ENCODE results near the gene SLC35A3. TPM values are rescaled to one million over a fixed set of nuclear protein-coding genes. Genes with fewer than 3 reads are reported as not detected.

SLC35A3 gene
- total RNA-seq, 1 donor from 2014 or later, result 38.9 TPM

DNA sequence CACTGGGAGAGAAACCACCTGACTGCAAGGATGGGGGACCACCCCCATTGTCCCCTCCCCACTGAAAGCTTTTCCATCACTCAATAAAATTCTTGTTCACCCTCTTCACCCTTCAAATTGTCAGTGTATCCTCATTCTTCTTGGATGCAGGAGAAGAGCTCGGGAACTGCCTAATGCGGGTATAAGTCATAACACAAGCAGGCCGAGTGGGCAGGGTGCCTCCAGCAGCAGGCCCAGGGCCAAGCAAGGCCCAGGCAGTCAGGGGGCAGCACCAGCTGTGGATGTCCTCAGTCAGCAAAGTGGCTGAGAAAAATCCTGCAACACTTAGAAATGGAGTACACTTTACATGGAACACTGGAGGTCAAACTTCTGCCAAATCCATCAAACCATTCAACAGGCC lies 33.7 kb upstream of the SLC35A3 start:
- Mint-ChIP-seq H3K4me3 (no peak overlapping the region), H3K4me1 (no peaks in the 10 kb centered on the region), H3K27ac (no peak overlapping the region), H3K9me3 (no peaks in the 10 kb centered on the region), H3K27me3 (ENCODE audit: insufficient read depth, low read depth) (peaks cover 4% of the 10 kb centered on the region), H3K36me3 (no peaks in the 10 kb centered on the region)
- H2AFZ ChIP-seq (replicated peaks), result no peak overlapping the region
- H3K9ac ChIP-seq, result no peak overlapping the region
- H3K9me3 ChIP-seq (ENCODE audit: low read depth), result no peaks in the 10 kb centered on the region
- no peaks in the 10 kb centered on the region for H4K20me1 ChIP-seq (ENCODE audit: low read depth)
- H3K4me1 ChIP-seq, result peaks cover 21% of the 10 kb centered on the region
- no peaks in the 10 kb centered on the region for H3K79me2 ChIP-seq (ENCODE audit: low read depth)
- no peaks in the 10 kb centered on the region for H3K27me3 ChIP-seq
- no peak overlapping the region for H3K4me2 ChIP-seq
- no peak for TF ChIP-seq EZH2 (IDR thresholded peaks at IDR 0.05)
- TF ChIP-seq CTCF (IDR thresholded peaks at IDR 0.05), result no peak
- no peak for TF ChIP-seq EZH2phosphoT487 (IDR thresholded peaks at IDR 0.05)
- peaks cover 9% of the 10 kb centered on the region for H3F3A ChIP-seq (ENCODE audit: low read depth)
- DNase-seq (ENCODE audit: low spot score), result no peak
- no peaks in the 10 kb centered on the region for H3K36me3 ChIP-seq
- no peak overlapping the region for H3K4me3 ChIP-seq
- no peak overlapping the region for H3K27ac ChIP-seq

- no peak overlapping the region for H3K27ac Mint-ChIP-seq
- H3K79me2 ChIP-seq (ENCODE audit: low read depth), result no peaks in the 10 kb centered on the region
- no peaks in the 10 kb centered on the region for H3K36me3 Mint-ChIP-seq
- no peak for TF ChIP-seq EZH2 (IDR thresholded peaks at IDR 0.05)
- no peak for TF ChIP-seq EZH2phosphoT487 (IDR thresholded peaks at IDR 0.05)
- TF ChIP-seq CTCF (IDR thresholded peaks at IDR 0.05), result no peak
- H3K4me3 ChIP-seq, result no peak overlapping the region
- H2AFZ ChIP-seq (replicated peaks), result no peak overlapping the region
- H3K27me3 ChIP-seq, result no peaks in the 10 kb centered on the region
- no peaks in the 10 kb centered on the region for H3K9me3 Mint-ChIP-seq
- no peaks in the 10 kb centered on the region for H3F3A ChIP-seq (ENCODE audit: low read depth)
- no peak overlapping the region for H3K4me3 Mint-ChIP-seq
- no peak overlapping the region for H3K27ac ChIP-seq
- H3K9ac ChIP-seq, result no peak overlapping the region
- no peak overlapping the region for H3K4me2 ChIP-seq
- no peaks in the 10 kb centered on the region for H4K20me1 ChIP-seq (ENCODE audit: low read depth)
- H3K36me3 ChIP-seq, result no peaks in the 10 kb centered on the region
- no peak for DNase-seq (ENCODE audit: low spot score)
- no peaks in the 10 kb centered on the region for H3K4me1 ChIP-seq
- H3K27me3 Mint-ChIP-seq (ENCODE audit: insufficient read depth, low read depth), result peaks cover 3% of the 10 kb centered on the region
- H3K9me3 ChIP-seq (ENCODE audit: low read depth), result no peaks in the 10 kb centered on the region
- H3K4me1 Mint-ChIP-seq, result no peaks in the 10 kb centered on the region
Observed at GRCh38 chr1:99942723-99943122, 27.1 kb upstream of the SLC35A3 start.

DNA sequence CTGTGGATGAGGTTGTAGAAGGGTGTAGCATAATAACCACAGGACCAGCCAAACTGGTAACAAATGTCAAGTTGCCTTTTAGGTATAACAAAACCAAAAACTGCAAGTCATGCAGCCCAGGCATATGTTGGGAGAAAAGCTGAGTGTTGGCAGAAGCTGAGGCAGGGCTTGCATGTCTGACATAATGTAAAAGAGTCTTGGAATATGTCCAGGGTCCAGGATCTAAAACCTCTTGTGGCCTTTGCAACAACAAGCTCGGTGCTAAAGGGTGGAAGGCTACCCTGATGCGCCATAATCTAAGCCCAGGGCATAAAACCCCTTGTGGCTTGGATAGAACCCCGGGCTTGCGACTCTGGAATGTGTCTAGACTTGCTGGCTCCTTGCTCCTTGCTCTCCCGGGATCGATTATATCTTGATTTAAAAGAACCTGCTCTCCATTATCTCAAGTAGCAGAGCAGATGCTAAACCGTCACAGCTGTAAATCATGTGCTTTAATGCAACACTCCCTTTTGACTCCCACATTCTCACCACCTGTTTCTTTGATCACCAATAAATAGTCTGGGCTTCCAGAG lies 26.5 kb upstream of the SLC35A3 start:
- Histone ChIP-seq H3K9me3 (ENCODE audit: low read depth) (no peaks in the 10 kb centered on the region), H3K9ac (no peak overlapping the region), H3K4me1 (no peaks in the 10 kb centered on the region), H3K27ac (no peak overlapping the region), H3K4me3 (no peak overlapping the region), H3F3A (ENCODE audit: low read depth) (no peaks in the 10 kb centered on the region), H3K36me3 (no peaks in the 10 kb centered on the region), H2AFZ (replicated peaks) (peak overlapping the region; percentile 92), H3K79me2 (ENCODE audit: low read depth) (no peaks in the 10 kb centered on the region), H3K4me2 (no peak overlapping the region), H3K27me3 (no peaks in the 10 kb centered on the region), H4K20me1 (ENCODE audit: low read depth) (no peaks in the 10 kb centered on the region)
- TF ChIP-seq CTCF (IDR thresholded peaks at IDR 0.05), result no peak
- no peak for TF ChIP-seq EZH2 (IDR thresholded peaks at IDR 0.05)
- TF ChIP-seq EZH2phosphoT487 (IDR thresholded peaks at IDR 0.05), result no peak
- Mint-ChIP-seq H3K27ac (no peak overlapping the region), H3K36me3 (no peaks in the 10 kb centered on the region), H3K27me3 (ENCODE audit: insufficient read depth, low read depth) (peaks cover 3% of the 10 kb centered on the region), H3K9me3 (no peaks in the 10 kb centered on the region), H3K4me1 (no peaks in the 10 kb centered on the region), H3K4me3 (no peak overlapping the region)
- DNase-seq (ENCODE audit: low spot score), result no peak

Measured in neural progenitor cell (in vitro differentiated cells).